GM10266 (cell line): ENCODE results near the gene LRRC45.

Experiments
- DNase-seq: peaks from one replicate; pipeline ENCODE4 v3.0.0; 2012; ENCODE audit errors: extremely low spot score
- CTCF ChIP-seq: IDR thresholded peaks from 2 replicates; pipeline ENCODE4 v1.5.1; 2012; ENCODE audit warnings: mild to moderate bottlenecking, low read depth; ENCODE audit not compliant: control insufficient read depth, insufficient read depth; ENCODE audit errors: missing control alignments

Gene LRRC45

GRCh38 chr17:81990836-81991683 lies 32.0 kb upstream of the LRRC45 start:
- TF ChIP-seq CTCF, result no peak
- no peak for DNase-seq

- TF ChIP-seq CTCF, result no peak
- DNase-seq, result no peak
Observed at GRCh38 chr17:81991684-81992305, 31.3 kb upstream of the LRRC45 start.

GRCh38 chr17:81992306-81993102 lies 30.6 kb upstream of the LRRC45 start:
- DNase-seq, result no peak
- TF ChIP-seq CTCF, result no peak

- DNase-seq, result no peak
- no peak for TF ChIP-seq CTCF
Observed at GRCh38 chr17:81993729-81994592, 29.1 kb upstream of the LRRC45 start.

GRCh38 chr17:81994593-81995462 lies 28.3 kb upstream of the LRRC45 start:
- TF ChIP-seq CTCF, result no peak
- no peak for DNase-seq

DNA sequence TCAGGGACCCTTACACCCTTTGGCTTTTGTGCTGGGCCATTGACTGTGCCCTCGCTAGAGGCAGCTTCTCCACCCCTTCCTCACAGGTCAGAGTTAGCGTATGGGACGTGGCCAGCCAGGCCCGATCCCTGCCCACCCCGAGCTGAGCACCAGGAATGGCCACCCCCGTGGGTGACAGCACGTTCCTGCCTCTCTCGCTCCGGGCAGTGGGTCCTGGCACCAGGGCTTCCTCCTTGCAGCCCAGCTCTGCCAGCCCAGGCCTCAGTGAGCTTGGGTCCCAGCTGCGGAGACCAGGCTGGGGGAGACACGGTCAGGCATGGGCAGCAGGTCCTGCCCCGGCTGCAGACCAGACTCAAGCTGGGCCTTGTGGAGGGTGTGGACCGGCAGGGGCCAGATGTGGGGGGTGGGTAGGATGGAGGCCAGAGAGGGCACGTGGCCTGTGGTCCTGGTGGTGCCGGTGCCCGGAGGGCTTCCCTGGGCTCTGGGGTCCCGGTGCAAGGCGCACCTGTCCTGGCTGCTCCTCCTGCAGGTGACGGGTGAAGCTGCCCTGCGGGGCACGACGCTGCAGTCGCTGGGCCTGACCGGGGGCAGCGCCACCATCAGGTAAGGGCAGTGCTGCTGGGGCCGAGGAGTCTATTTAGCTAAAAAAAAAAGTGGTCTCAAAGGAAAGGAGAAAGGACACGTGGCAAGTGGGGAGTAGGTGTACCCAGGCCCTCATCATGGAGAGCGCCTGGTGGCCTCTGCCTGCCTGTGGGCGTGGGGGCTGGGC lies 27.5 kb upstream of the LRRC45 start:
- TF ChIP-seq CTCF, result no peak
- no peak for DNase-seq
